B cell (primary cell): Measurements from ENCODE around the gene STAT1. TPM values are rescaled to one million over a fixed set of nuclear protein-coding genes. Genes with fewer than 3 reads are reported as not detected.

Experiments
- ATAC-seq: fragments of 200-7000 bp; cut with Tn5 transposase; one replicate; pipeline ENCODE4 v1.10.0; 2021; ENCODE audit warnings: low read depth, mild to moderate bottlenecking, moderate number of reproducible peaks, moderate library complexity
- CTCF ChIA-PET: fragments of 350-600 bp; sonication (Branson Sonifier 250); formaldehyde crosslinking; loops from one replicate; lab custom pipeline; 2021; ENCODE audit warnings: antibody characterized with exemption, inconsistent platforms; lab: Charles Lee
- POLR2A ChIA-PET: fragments of 350-600 bp; sonication (Branson Sonifier 250); formaldehyde crosslinking; loops from one replicate; lab custom pipeline; 2021; ENCODE audit warnings: antibody characterized with exemption; lab: Charles Lee
- DNase-seq: peaks from one replicate; pipeline ENCODE4 v3.0.0; 2013
- H2AFZ ChIP-seq: 2 replicates; pipeline ENCODE4 v1.6.1; 2012; ENCODE audit warnings: mild to moderate bottlenecking, low read depth, low read length; ENCODE audit not compliant: insufficient read depth, poor library complexity, severe bottlenecking
- H3K27ac ChIP-seq, 2 donors: 1 replicate in 1 of 2; 2 replicates in 1 of 2; pipeline ENCODE4 v1.5.1; 2012 to 2013; ENCODE audit warnings: low read length in 2 of 2, mild to moderate bottlenecking in 2 of 2, moderate library complexity in 1 of 2
- H3K27me3 ChIP-seq, 4 experiments: fragments of 200-600 bp in 1 of 4; sonication (generic) in 1 of 4; replicated peaks in 1 of 4; 1 replicate in 2 of 4; 2 replicates in 2 of 4; pipeline versions ENCODE4 v1.6.1 to v1.7.0; 2013 to 2016; ENCODE audit warnings: low read length in 3 of 4, mild to moderate bottlenecking in 2 of 4, mixed read lengths in 1 of 4, moderate library complexity in 1 of 4; ENCODE audit not compliant: insufficient read depth in 4 of 4, control insufficient read depth in 3 of 4; ENCODE audit errors: control extremely low read depth in 1 of 4
- H3K36me3 ChIP-seq, 2 experiments: replicated peaks in 1 of 2; 1 replicate in 1 of 2; 2 replicates in 1 of 2; pipeline versions ENCODE4 v1.6.1 to v1.7.1; 2013; ENCODE audit warnings: low read length in 1 of 2; ENCODE audit not compliant: insufficient read depth in 2 of 2, control insufficient read depth in 1 of 2; ENCODE audit errors: control extremely low read depth in 1 of 2, extremely low read depth in 1 of 2
- H3K4me1 ChIP-seq, 2 donors: fragments of 200-600 bp in 1 of 2; sonication (generic) in 1 of 2; 1 replicate in 1 of 2; 2 replicates in 1 of 2; pipeline versions ENCODE4 v1.5.1 to v1.6.1; 2013 to 2017; ENCODE audit warnings: low read length in 2 of 2; ENCODE audit not compliant: control insufficient read depth in 2 of 2, insufficient read depth in 2 of 2
- H3K4me2 ChIP-seq: replicated peaks from 2 replicates; pipeline ENCODE3; 2012; ENCODE audit warnings: mild to moderate bottlenecking, low read depth, low read length; ENCODE audit not compliant: poor library complexity, severe bottlenecking
- H3K4me3 ChIP-seq, 5 experiments: fragments of 200-600 bp in 1 of 5; sonication (generic) in 1 of 5; 1 replicate in 3 of 5; 2 replicates in 2 of 5; pipeline versions ENCODE4 v1.5.1 to v1.7.0; 2011 to 2016; ENCODE audit warnings: low read length in 4 of 5, mild to moderate bottlenecking in 4 of 5, low read depth in 2 of 5, control low read depth in 1 of 5, moderate library complexity in 1 of 5; ENCODE audit not compliant: insufficient read depth in 1 of 5; ENCODE audit errors: control extremely low read depth in 1 of 5, extremely low read depth in 1 of 5
- H3K79me2 ChIP-seq: fragments of 200-600 bp; sonication (generic); one replicate; pipeline ENCODE4 v1.6.0; 2016; ENCODE audit warnings: low read length; ENCODE audit not compliant: control insufficient read depth, insufficient read depth
- H3K9ac ChIP-seq: fragments of 200-600 bp; sonication (generic); 2 replicates; pipeline ENCODE4 v1.6.1; 2017; ENCODE audit warnings: mild to moderate bottlenecking, low read length, moderate library complexity
- H3K9me3 ChIP-seq, 3 donors: one replicate each; pipeline versions ENCODE4 v1.6.1 to v1.7.1; 2013; ENCODE audit warnings: low read length in 2 of 3; ENCODE audit not compliant: control insufficient read depth in 2 of 3, insufficient read depth in 1 of 3; ENCODE audit errors: control extremely low read depth in 1 of 3
- H4K20me1 ChIP-seq: 2 replicates; pipeline ENCODE4 v1.6.0; 2012; ENCODE audit warnings: mild to moderate bottlenecking, low read length; ENCODE audit not compliant: insufficient read depth, control insufficient read depth, poor library complexity, severe bottlenecking
- H3K27ac Mint-ChIP-seq: one replicate; pipeline ENCODE4 v1.8.0; 2021; ENCODE audit warnings: mixed read lengths
- H3K27me3 Mint-ChIP-seq: one replicate; pipeline ENCODE4 v1.8.0; 2021; ENCODE audit warnings: mixed read lengths
- H3K4me1 Mint-ChIP-seq: one replicate; pipeline ENCODE4 v1.8.0; 2021; ENCODE audit warnings: mixed read lengths
- H3K4me3 Mint-ChIP-seq: one replicate; pipeline ENCODE4 v1.8.0; 2021; ENCODE audit warnings: mixed read lengths
- H3K9me3 Mint-ChIP-seq: one replicate; pipeline ENCODE4 v1.8.0; 2022; ENCODE audit warnings: mixed read lengths; ENCODE audit not compliant: insufficient read depth
- EZH2 ChIP-seq: IDR thresholded peaks from 2 replicates; pipeline ENCODE4 v1.6.1; 2012; ENCODE audit warnings: borderline replicate concordance, low read depth, mild to moderate bottlenecking, moderate library complexity, low read length; ENCODE audit not compliant: insufficient read depth, poor library complexity, severe bottlenecking
- WGBS: methylation state at CpG from one replicate; pipeline ENCODE4 v1.1.5; 2013; ENCODE audit warnings: missing lambda C conversion rate; ENCODE audit not compliant: insufficient coverage; 5-methylcytosine and 5-hydroxymethylcytosine counted together
- intact Hi-C: fragments of 100-400 bp; cut with micrococcal nuclease; formaldehyde crosslinking; loops from one replicate; pipeline ENCODE4 v1.10.0; 2022
- polyA plus RNA-seq: library from polyadenylated mRNA; depleted of rRNA; stranded (reverse); fragments of >200 nt; gene quantifications from 2 replicates; pipeline ENCODE4 v1.2.3, GENCODE V29; 2012
- total RNA-seq, 2 donors: library from RNA; stranded (reverse); fragments of 120-200 nt in 1 of 2; gene quantifications; 1 replicate in 1 of 2; 2 replicates in 1 of 2; pipeline versions ENCODE4 v1.2.3 to v1.2.4, GENCODE V29; 2013 to 2022
- TF ChIP-seq, protein P1 (sequence below): fragments of 200-600 bp; IDR thresholded peaks from one replicate; pipeline ENCODE4 v1.8.0; 2022; ENCODE audit warnings: antibody characterized with exemption, mild to moderate bottlenecking

Gene STAT1
- total and polyA plus RNA-seq, 2 donors (not counting 1 experiment from before 2014, with no cell fraction given), result 20.5 to 50.9 TPM

DNA sequence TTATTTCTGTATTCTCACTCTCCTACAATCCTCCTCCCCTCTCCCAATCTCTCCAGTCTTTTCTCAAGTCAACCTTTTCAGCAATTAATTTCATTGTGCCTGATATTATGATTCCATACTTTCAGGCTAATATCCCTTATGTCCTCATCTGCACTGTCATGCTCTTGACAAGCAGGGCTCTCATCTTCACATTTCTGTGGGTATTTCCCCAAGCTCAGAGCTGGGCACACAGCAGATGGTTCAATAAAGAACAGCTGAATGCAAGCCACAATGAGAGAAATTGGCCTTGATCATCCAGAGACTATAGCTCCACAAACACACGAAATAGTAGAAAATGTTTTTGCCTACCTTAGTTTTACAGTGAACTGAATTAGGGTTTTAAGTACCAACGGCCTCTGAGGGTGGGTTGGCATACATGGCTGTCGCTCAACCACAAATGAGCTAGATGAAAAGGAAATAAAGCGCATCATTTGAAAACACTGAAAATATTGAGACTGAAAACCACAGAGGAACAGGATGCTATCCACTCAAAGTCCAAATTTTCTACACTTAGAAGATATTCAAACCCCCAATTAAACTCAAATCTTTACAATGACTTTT is 47.5 kb upstream of the STAT1 start:
- no peak overlapping the region for H2AFZ ChIP-seq
- H4K20me1 ChIP-seq, result no peaks in the 10 kb centered on the region
- peaks cover 3% of the 10 kb centered on the region for H3K4me1 Mint-ChIP-seq
- H3K27me3 Mint-ChIP-seq, result peaks cover 18% of the 10 kb centered on the region
- no peak overlapping the region for H3K27ac Mint-ChIP-seq
- ChIA-PET POLR2A (interaction anchor here (0.6 kb wide), 1 partner anchor 1312 kb away, joined by 8 read pairs; no protein-coding TSS in a partner anchor), CTCF (interaction anchor here (1.2 to 1.7 kb wide), 2 partner anchors 9 to 94 kb away, joined by 5 to 9 read pairs; no protein-coding TSS in a partner anchor)
- peaks cover 0 to 4% (median 2%) of the 10 kb centered on the region in 4 experiments for H3K27me3 ChIP-seq
- no peaks in the 10 kb centered on the region for H3K36me3 ChIP-seq
- no peaks in the 10 kb centered on the region for H3K9me3 ChIP-seq
- H3K4me3 Mint-ChIP-seq, result no peak overlapping the region
- no peaks in the 10 kb centered on the region for H3K79me2 ChIP-seq
- no peak overlapping the region for H3K9ac ChIP-seq
- no CpG with 5 or more reads among the region's 4 CpGs for WGBS
- ATAC-seq (no peak), DNase-seq (no peak)
- TF ChIP-seq, protein P1, sequence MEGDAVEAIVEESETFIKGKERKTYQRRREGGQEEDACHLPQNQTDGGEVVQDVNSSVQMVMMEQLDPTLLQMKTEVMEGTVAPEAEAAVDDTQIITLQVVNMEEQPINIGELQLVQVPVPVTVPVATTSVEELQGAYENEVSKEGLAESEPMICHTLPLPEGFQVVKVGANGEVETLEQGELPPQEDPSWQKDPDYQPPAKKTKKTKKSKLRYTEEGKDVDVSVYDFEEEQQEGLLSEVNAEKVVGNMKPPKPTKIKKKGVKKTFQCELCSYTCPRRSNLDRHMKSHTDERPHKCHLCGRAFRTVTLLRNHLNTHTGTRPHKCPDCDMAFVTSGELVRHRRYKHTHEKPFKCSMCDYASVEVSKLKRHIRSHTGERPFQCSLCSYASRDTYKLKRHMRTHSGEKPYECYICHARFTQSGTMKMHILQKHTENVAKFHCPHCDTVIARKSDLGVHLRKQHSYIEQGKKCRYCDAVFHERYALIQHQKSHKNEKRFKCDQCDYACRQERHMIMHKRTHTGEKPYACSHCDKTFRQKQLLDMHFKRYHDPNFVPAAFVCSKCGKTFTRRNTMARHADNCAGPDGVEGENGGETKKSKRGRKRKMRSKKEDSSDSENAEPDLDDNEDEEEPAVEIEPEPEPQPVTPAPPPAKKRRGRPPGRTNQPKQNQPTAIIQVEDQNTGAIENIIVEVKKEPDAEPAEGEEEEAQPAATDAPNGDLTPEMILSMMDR, result no peak
- TF ChIP-seq EZH2, result no peak
- H3K27ac ChIP-seq, result no peak overlapping the region
- no peaks in the 10 kb centered on the region for H3K9me3 Mint-ChIP-seq
- intact Hi-C loops, result no loop called here
- no peak overlapping the region for H3K4me2 ChIP-seq
- no peaks in the 10 kb centered on the region for H3K4me1 ChIP-seq
- H3K4me3 ChIP-seq, result no peak overlapping the region

DNA sequence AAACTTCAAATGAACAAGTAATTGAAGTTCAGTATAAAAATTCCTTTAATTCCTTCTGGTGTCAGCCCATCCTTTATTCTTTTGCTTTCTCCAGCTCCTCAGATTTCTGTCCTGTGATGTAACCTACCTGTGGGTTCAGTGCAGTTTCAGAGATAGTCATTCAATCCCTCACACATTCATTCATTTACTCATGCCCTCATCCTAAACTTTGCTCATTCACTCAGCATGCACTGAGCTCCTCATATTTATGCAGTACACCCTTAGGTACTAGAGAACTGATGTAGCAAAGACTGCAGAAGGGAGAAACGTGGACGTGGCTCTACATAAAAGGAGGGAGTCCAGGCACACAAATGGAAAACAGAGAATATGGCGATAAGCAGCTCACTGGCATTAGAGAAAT is 45.3 kb upstream of the STAT1 start:
- no peak overlapping the region for H3K4me3 ChIP-seq
- no peak overlapping the region for H3K9ac ChIP-seq
- Mint-ChIP-seq H3K27ac (no peak overlapping the region), H3K27me3 (peaks cover 15% of the 10 kb centered on the region), H3K4me1 (no peaks in the 10 kb centered on the region), H3K9me3 (no peaks in the 10 kb centered on the region), H3K4me3 (no peak overlapping the region)
- ChIA-PET POLR2A (no interaction called here), CTCF (interaction anchor here (1.8 kb wide), 1 partner anchor 96 kb away, joined by 5 read pairs; no protein-coding TSS in a partner anchor)
- no peaks in the 10 kb centered on the region for H3K36me3 ChIP-seq
- intact Hi-C loops, result loop anchor here (10.0 kb wide), 1 partner anchor 245 kb away; no protein-coding TSS in a partner anchor
- WGBS, result 75% methylated on average over 2 of the region's 3 CpGs
- ATAC-seq, result no peak
- no peak for DNase-seq
- peaks cover 0 to 4% (median 1%) of the 10 kb centered on the region in 4 experiments for H3K27me3 ChIP-seq
- TF ChIP-seq, protein P1, result no peak
- TF ChIP-seq EZH2, result no peak
- H3K9me3 ChIP-seq, result no peaks in the 10 kb centered on the region
- H4K20me1 ChIP-seq, result no peaks in the 10 kb centered on the region
- no peaks in the 10 kb centered on the region for H3K79me2 ChIP-seq
- no peaks in the 10 kb centered on the region for H3K4me1 ChIP-seq
- H2AFZ ChIP-seq, result no peak overlapping the region
- H3K27ac ChIP-seq, result no peak overlapping the region
- H3K4me2 ChIP-seq, result no peak overlapping the region
